Measurements from ENCODE around the gene STEAP4. TPM values are rescaled to one million over a fixed set of nuclear protein-coding genes. Genes with fewer than 3 reads are reported as not detected.

STEAP4 gene
- total RNA-seq (2021; ENCODE audit: unreplicated experiment) (0.10 TPM), Bru-seq, nascent RNA (percentile 5 among the genes with signal in this experiment), BruChase-seq, experiment 1, labeled RNA remaining after a 2-hour chase (percentile 7 among the genes with signal in this experiment), BruChase-seq, experiment 2, labeled RNA remaining after a 6-hour chase (percentile 12 among the genes with signal in this experiment)
- 0.06 TPM for polyA plus RNA-seq (2012; ENCODE audit: insufficient read length)
- long read RNA-seq, result 0 reads

DNA sequence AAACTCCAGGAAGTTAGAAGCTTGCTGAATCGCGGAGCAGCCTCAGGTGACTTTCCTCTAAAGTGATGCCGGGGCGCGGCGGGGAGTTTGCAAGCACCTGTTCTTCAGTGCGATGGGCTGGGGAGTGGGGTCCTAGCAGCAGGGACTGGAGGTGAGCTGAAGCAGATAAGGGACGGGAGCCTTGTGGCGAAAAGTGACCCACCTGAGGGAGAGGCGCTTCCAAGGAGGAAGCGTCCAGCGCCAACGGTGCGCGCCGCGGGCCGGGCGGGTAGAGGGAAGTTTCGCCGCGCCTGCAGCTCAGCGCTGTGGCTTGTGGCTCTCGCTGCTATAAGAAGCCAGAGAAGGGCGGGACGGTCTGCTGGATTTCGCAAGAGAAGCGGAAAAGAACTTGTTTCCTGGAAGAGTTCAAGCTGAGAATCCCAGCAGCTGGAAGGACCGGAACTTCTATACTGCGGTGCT is at the start of gene STEAP4:
Gene STEAP4, minus strand, starts transcription at position 305 of the 459 bp plus-strand sequence. CDS start 22,625 bp downstream, outside the sequence.
- in situ Hi-C loops (cut with HindIII; ENCODE audit: low pct_unique_long_range_greater_than_20kb, low sequenced_read_pairs), result no loop called here
- no TSS peak for BruUV-seq (replicated peaks)
- no peaks in the 10 kb centered on the region for H3K36me3 ChIP-seq (ENCODE audit: control insufficient read depth, insufficient read depth, low read length)
- ChIA-PET POLR2A (no interaction called here), CTCF (no interaction called here)
- intact Hi-C loops (cut with micrococcal nuclease; ENCODE audit: unreplicated experiment), result no loop called here
- H3K27ac ChIP-seq (ENCODE audit: low read length), result no peak within 1 kb of the TSS
- TF ChIP-seq, protein P1, sequence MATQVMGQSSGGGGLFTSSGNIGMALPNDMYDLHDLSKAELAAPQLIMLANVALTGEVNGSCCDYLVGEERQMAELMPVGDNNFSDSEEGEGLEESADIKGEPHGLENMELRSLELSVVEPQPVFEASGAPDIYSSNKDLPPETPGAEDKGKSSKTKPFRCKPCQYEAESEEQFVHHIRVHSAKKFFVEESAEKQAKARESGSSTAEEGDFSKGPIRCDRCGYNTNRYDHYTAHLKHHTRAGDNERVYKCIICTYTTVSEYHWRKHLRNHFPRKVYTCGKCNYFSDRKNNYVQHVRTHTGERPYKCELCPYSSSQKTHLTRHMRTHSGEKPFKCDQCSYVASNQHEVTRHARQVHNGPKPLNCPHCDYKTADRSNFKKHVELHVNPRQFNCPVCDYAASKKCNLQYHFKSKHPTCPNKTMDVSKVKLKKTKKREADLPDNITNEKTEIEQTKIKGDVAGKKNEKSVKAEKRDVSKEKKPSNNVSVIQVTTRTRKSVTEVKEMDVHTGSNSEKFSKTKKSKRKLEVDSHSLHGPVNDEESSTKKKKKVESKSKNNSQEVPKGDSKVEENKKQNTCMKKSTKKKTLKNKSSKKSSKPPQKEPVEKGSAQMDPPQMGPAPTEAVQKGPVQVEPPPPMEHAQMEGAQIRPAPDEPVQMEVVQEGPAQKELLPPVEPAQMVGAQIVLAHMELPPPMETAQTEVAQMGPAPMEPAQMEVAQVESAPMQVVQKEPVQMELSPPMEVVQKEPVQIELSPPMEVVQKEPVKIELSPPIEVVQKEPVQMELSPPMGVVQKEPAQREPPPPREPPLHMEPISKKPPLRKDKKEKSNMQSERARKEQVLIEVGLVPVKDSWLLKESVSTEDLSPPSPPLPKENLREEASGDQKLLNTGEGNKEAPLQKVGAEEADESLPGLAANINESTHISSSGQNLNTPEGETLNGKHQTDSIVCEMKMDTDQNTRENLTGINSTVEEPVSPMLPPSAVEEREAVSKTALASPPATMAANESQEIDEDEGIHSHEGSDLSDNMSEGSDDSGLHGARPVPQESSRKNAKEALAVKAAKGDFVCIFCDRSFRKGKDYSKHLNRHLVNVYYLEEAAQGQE (IDR thresholded peaks at IDR 0.05; ENCODE audit: insufficient read depth in 1 of 2, low read depth in 2 of 2, low read length in 1 of 2), result no peak
- no peak for TF ChIP-seq SIN3A (IDR thresholded peaks at IDR 0.05; ENCODE audit: borderline replicate concordance, insufficient read depth, low read depth, low read length)
- no peak for TF ChIP-seq TCF7L2 (IDR thresholded peaks at IDR 0.05; ENCODE audit: low read depth, low read length)
- TF ChIP-seq CTCF (IDR thresholded peaks at IDR 0.05), result no peak
- ATAC-seq, result peak; percentile 62; the same call in 1 of the 2 replicates
- H3K4me3 ChIP-seq (ENCODE audit: low read depth in 2 of 2, low read length in 2 of 2), result peak within 1 kb of the TSS; percentile 15 to 34; a peak in 3 of 4 replicates
- H3K27me3 ChIP-seq (ENCODE audit: control insufficient read depth, insufficient read depth, low read length), result peaks cover 8% of the 10 kb centered on the region
- DNase-seq (ENCODE audit: low read depth, low spot score), result no peak
- no peaks in the 10 kb centered on the region for H3K9me3 ChIP-seq (ENCODE audit: control insufficient read depth, insufficient read depth, low read depth, low read length)
- H3K4me1 ChIP-seq (ENCODE audit: control insufficient read depth, insufficient read depth, low read length), result no peaks in the 10 kb centered on the region; the same call in 1 of the 2 replicates

GRCh38 chr7:88355011-88355410 is 48.3 kb upstream of the STEAP4 start:
- ChIA-PET POLR2A (no interaction called here), CTCF (no interaction called here)
- TF ChIP-seq SIN3A (IDR thresholded peaks at IDR 0.05; ENCODE audit: borderline replicate concordance, insufficient read depth, low read depth, low read length) (no peak), POLR2AphosphoS5 (IDR thresholded peaks at IDR 0.05; ENCODE audit: low read depth, low read length) (no peak), CTCF (IDR thresholded peaks at IDR 0.05) (no peak), TCF7L2 (IDR thresholded peaks at IDR 0.05; ENCODE audit: low read depth, low read length) (no peak)
- TF ChIP-seq, protein P1 (IDR thresholded peaks at IDR 0.05; ENCODE audit: insufficient read depth in 1 of 2, low read depth in 2 of 2, low read length in 1 of 2), result no peak
- no peaks in the 10 kb centered on the region for H3K27me3 ChIP-seq (ENCODE audit: control insufficient read depth, insufficient read depth, low read length)
- H3K4me1 ChIP-seq (ENCODE audit: control insufficient read depth, insufficient read depth, low read length), result no peaks in the 10 kb centered on the region
- H3K4me3 ChIP-seq (ENCODE audit: low read depth in 2 of 2, low read length in 2 of 2), result no peak overlapping the region
- H3K36me3 ChIP-seq (ENCODE audit: control insufficient read depth, insufficient read depth, low read length), result no peaks in the 10 kb centered on the region; the same call in 1 of the 2 replicates
- no peak for DNase-seq (ENCODE audit: low read depth, low spot score)
- BruUV-seq (replicated peaks), result no TSS peak
- in situ Hi-C loops (cut with HindIII; ENCODE audit: low pct_unique_long_range_greater_than_20kb, low sequenced_read_pairs), result no loop called here
- H3K27ac ChIP-seq (ENCODE audit: low read length), result no peak overlapping the region
- intact Hi-C loops (cut with micrococcal nuclease; ENCODE audit: unreplicated experiment), result no loop called here
- H3K9me3 ChIP-seq (ENCODE audit: control insufficient read depth, insufficient read depth, low read depth, low read length), result no peaks in the 10 kb centered on the region
- no peak for ATAC-seq

All from Panc1 (cell line).